H9 (cell line): Measurements from ENCODE around the gene CFL1. TPM values are rescaled to one million over a fixed set of nuclear protein-coding genes. Genes with fewer than 3 reads are reported as not detected.

Experiments
- DNase-seq: peaks from one replicate; pipeline ENCODE4 v3.0.0-alpha.2; 2017
- H2AFZ ChIP-seq: one replicate; pipeline ENCODE4 v1.6.1; 2013; ENCODE audit warnings: mild to moderate bottlenecking, low read length, control low read depth, moderate library complexity
- H2AK5ac ChIP-seq: 2 replicates; pipeline ENCODE4 v1.6.1; 2013; ENCODE audit warnings: low read length, control low read depth, mixed read lengths; ENCODE audit not compliant: insufficient read length
- H2BK120ac ChIP-seq: one replicate; pipeline ENCODE4 v1.6.1; 2013; ENCODE audit warnings: low read depth, mild to moderate bottlenecking, low read length, control low read depth, inconsistent platforms; ENCODE audit not compliant: poor library complexity, severe bottlenecking
- H2BK12ac ChIP-seq: 2 replicates; pipeline ENCODE4 v1.6.1; 2013; ENCODE audit warnings: low read length, control low read depth, mixed read lengths, low read depth; ENCODE audit not compliant: insufficient read length
- H2BK15ac ChIP-seq: 2 replicates; pipeline ENCODE4 v1.6.1; 2013; ENCODE audit warnings: low read depth, low read length, control low read depth
- H2BK20ac ChIP-seq: one replicate; pipeline ENCODE4 v1.6.1; 2013; ENCODE audit warnings: low read depth, mild to moderate bottlenecking, low read length, control low read depth, inconsistent platforms; ENCODE audit not compliant: poor library complexity, severe bottlenecking
- H2BK5ac ChIP-seq: 2 replicates; pipeline ENCODE4 v1.6.1; 2013; ENCODE audit warnings: low read length, control low read depth, mixed read lengths; ENCODE audit not compliant: insufficient read length
- H3K14ac ChIP-seq: 2 replicates; pipeline ENCODE4 v1.6.1; 2013; ENCODE audit warnings: low read length, control low read depth; ENCODE audit not compliant: insufficient read depth
- H3K18ac ChIP-seq: 2 replicates; pipeline ENCODE4 v1.6.1; 2013; ENCODE audit warnings: low read depth, mild to moderate bottlenecking, mixed read lengths, low read length, control low read depth; ENCODE audit not compliant: insufficient read length
- H3K23ac ChIP-seq: 2 replicates; pipeline ENCODE4 v1.6.1; 2013; ENCODE audit warnings: low read length, control low read depth, mixed read lengths, low read depth; ENCODE audit not compliant: insufficient read length
- H3K23me2 ChIP-seq: 2 replicates; pipeline ENCODE4 v1.6.1; 2013; ENCODE audit warnings: low read depth, mild to moderate bottlenecking, mixed read lengths, low read length, control low read depth; ENCODE audit not compliant: insufficient read length, poor library complexity, severe bottlenecking
- H3K27ac ChIP-seq: 2 replicates; pipeline ENCODE4 v1.5.1; 2013; ENCODE audit warnings: low read length, control low read depth, mixed read lengths, low read depth; ENCODE audit not compliant: insufficient read length
- H3K27me3 ChIP-seq: 2 replicates; pipeline ENCODE4 v1.6.1; 2013; ENCODE audit warnings: low read length, control low read depth, inconsistent platforms; ENCODE audit not compliant: insufficient read depth
- H3K4ac ChIP-seq: 2 replicates; pipeline ENCODE4 v1.6.1; 2013; ENCODE audit warnings: low read depth, mild to moderate bottlenecking, control low read depth, inconsistent platforms, low read length, moderate library complexity
- H3K4me1 ChIP-seq: 2 replicates; pipeline ENCODE4 v1.6.1; 2013; ENCODE audit warnings: low read length, control low read depth, inconsistent platforms; ENCODE audit not compliant: insufficient read depth
- H3K4me2 ChIP-seq: 2 replicates; pipeline ENCODE4 v1.6.1; 2013; ENCODE audit warnings: low read length, control low read depth, mixed read lengths; ENCODE audit not compliant: insufficient read length, insufficient read depth
- H3K56ac ChIP-seq: 2 replicates; pipeline ENCODE4 v1.6.1; 2013; ENCODE audit warnings: low read depth, mild to moderate bottlenecking, mixed read lengths, low read length, control low read depth; ENCODE audit not compliant: insufficient read length
- H3K79me1 ChIP-seq: 2 replicates; pipeline ENCODE4 v1.6.1; 2013; ENCODE audit warnings: low read depth, mild to moderate bottlenecking, moderate library complexity, low read length, control low read depth, inconsistent platforms; ENCODE audit not compliant: insufficient read depth, poor library complexity, severe bottlenecking
- H3K79me2 ChIP-seq: 2 replicates; pipeline ENCODE4 v1.6.1; 2013; ENCODE audit warnings: low read length, control low read depth, inconsistent platforms; ENCODE audit not compliant: insufficient read depth
- H3K9ac ChIP-seq: 2 replicates; pipeline ENCODE4 v1.6.1; 2013; ENCODE audit warnings: low read length, control low read depth, mixed read lengths; ENCODE audit not compliant: insufficient read length; ENCODE audit errors: extremely low read depth
- H3K9me3 ChIP-seq: one replicate; pipeline ENCODE4 v1.6.1; 2013; ENCODE audit warnings: low read depth, low read length, inconsistent platforms; ENCODE audit not compliant: control insufficient read depth
- H3T11ph ChIP-seq: one replicate; pipeline ENCODE4 v1.6.1; 2013; ENCODE audit warnings: mild to moderate bottlenecking, low read length, control low read depth, inconsistent platforms
- H4K20me1 ChIP-seq: one replicate; pipeline ENCODE4 v1.6.1; 2013; ENCODE audit not compliant: control insufficient read depth, insufficient read length, insufficient read depth
- H4K5ac ChIP-seq: 2 replicates; pipeline ENCODE4 v1.6.1; 2013; ENCODE audit warnings: low read depth, mild to moderate bottlenecking, mixed read lengths, low read length, control low read depth; ENCODE audit not compliant: insufficient read length
- H4K8ac ChIP-seq: replicated peaks from 2 replicates; pipeline ENCODE4 v1.6.1; 2013; ENCODE audit warnings: low read length, control low read depth, mixed read lengths, low read depth; ENCODE audit not compliant: insufficient read length
- H4K91ac ChIP-seq: 2 replicates; pipeline ENCODE4 v1.6.1; 2013; ENCODE audit warnings: low read depth, mild to moderate bottlenecking, moderate library complexity, mixed read lengths, low read length, control low read depth; ENCODE audit not compliant: insufficient read length
- H3K27ac Mint-ChIP-seq, 3 experiments: 2 replicates in 2 of 3; 3 replicates in 1 of 3; pipeline ENCODE4 v1.8.0; 2020 to 2021; ENCODE audit warnings: mixed read lengths in 3 of 3, mild to moderate bottlenecking in 1 of 3, moderate library complexity in 1 of 3
- H3K27me3 Mint-ChIP-seq: 2 replicates; pipeline ENCODE4 v1.8.0; 2021; ENCODE audit warnings: low read depth, mild to moderate bottlenecking, moderate library complexity, mixed read lengths
- H3K36me3 Mint-ChIP-seq, 3 experiments: 2 replicates in 2 of 3; 3 replicates in 1 of 3; pipeline ENCODE4 v1.8.0; 2020 to 2021; ENCODE audit warnings: low read depth in 3 of 3, mixed read lengths in 3 of 3; ENCODE audit not compliant: insufficient read depth in 1 of 3
- H3K4me1 Mint-ChIP-seq, 2 experiments: 2 replicates each; pipeline ENCODE4 v1.8.0; 2020; ENCODE audit warnings: mixed read lengths in 2 of 2
- H3K4me3 Mint-ChIP-seq, 2 experiments: 2 replicates in 1 of 2; 3 replicates in 1 of 2; pipeline ENCODE4 v1.8.0; 2020 to 2021; ENCODE audit warnings: mild to moderate bottlenecking in 2 of 2, mixed read lengths in 2 of 2, moderate library complexity in 1 of 2
- H3K9me3 Mint-ChIP-seq, 2 experiments: 2 replicates in 1 of 2; 3 replicates in 1 of 2; pipeline ENCODE4 v1.8.0; 2020; ENCODE audit warnings: mild to moderate bottlenecking in 2 of 2, mixed read lengths in 2 of 2, moderate library complexity in 1 of 2
- CTCF ChIP-seq: fragments of 200-600 bp; sonication (generic); conservative IDR thresholded peaks from 3 replicates; pipeline ENCODE4 v1.8.0; 2021; ENCODE audit warnings: antibody characterized with exemption, mild to moderate bottlenecking
- WGBS: extraction: QIAGEN DNeasy Blood & Tissue Kit; methylation state at CpG from one replicate; pipeline ENCODE4 v1.1.7; 2013; ENCODE audit warnings: missing lambda C conversion rate, low lambda C conversion rate, mixed read lengths; ENCODE audit not compliant: insufficient read length; ENCODE audit errors: extremely low coverage; 5-methylcytosine and 5-hydroxymethylcytosine counted together
- total RNA-seq: library from RNA; stranded (reverse); gene quantifications from 2 replicates; pipeline ENCODE4 v1.2.1, GENCODE V29; 2021

The CFL1 gene
- total RNA-seq, 1 experiment from 2014 or later: 1,107 TPM

GRCh38 chr11:65844231-65844872 lies 13.6 kb downstream of the CFL1 start:
- no peaks in the 10 kb centered on the region for H4K20me1 ChIP-seq
- H3T11ph ChIP-seq: no peak overlapping the region
- no peaks in the 10 kb centered on the region for H3K79me1 ChIP-seq
- no peak overlapping the region for H3K23ac ChIP-seq
- no peaks in the 10 kb centered on the region for H3K79me2 ChIP-seq
- H2BK5ac ChIP-seq: no peak overlapping the region
- peaks cover 14% of the 10 kb centered on the region for H3K27me3 Mint-ChIP-seq
- no peak overlapping the region for H3K14ac ChIP-seq
- no peak overlapping the region for H4K8ac ChIP-seq
- H2BK20ac ChIP-seq: no peak overlapping the region
- no peak overlapping the region for H3K4me3 Mint-ChIP-seq
- no peaks in the 10 kb centered on the region for H3K4me1 ChIP-seq
- no peaks in the 10 kb centered on the region for H3K9me3 ChIP-seq
- H3K56ac ChIP-seq: no peak overlapping the region
- H3K9me3 Mint-ChIP-seq: no peaks in the 10 kb centered on the region
- H4K91ac ChIP-seq: no peak overlapping the region
- no peak overlapping the region for H4K5ac ChIP-seq
- no CpG with 5 or more reads among the region's 10 CpGs for WGBS
- H3K4me2 ChIP-seq: no peak overlapping the region
- H3K4ac ChIP-seq: no peak overlapping the region
- no peak overlapping the region for H2BK12ac ChIP-seq
- no peak overlapping the region for H2AK5ac ChIP-seq
- no peaks in the 10 kb centered on the region for H3K36me3 Mint-ChIP-seq
- no peak overlapping the region for H2BK120ac ChIP-seq
- DNase-seq: no peak
- H3K4me1 Mint-ChIP-seq: peaks cover 3 to 4% of the 10 kb centered on the region in 2 experiments; a peak in 2 of 4 replicates
- no peak overlapping the region for H2AFZ ChIP-seq
- no peak for TF ChIP-seq CTCF
- H3K27ac Mint-ChIP-seq: no peak overlapping the region
- no peak overlapping the region for H3K9ac ChIP-seq
- H3K23me2 ChIP-seq: no peaks in the 10 kb centered on the region
- no peak overlapping the region for H3K18ac ChIP-seq
- no peak overlapping the region for H2BK15ac ChIP-seq
- H3K27me3 ChIP-seq: no peaks in the 10 kb centered on the region
- no peak overlapping the region for H3K27ac ChIP-seq
